Measurements from ENCODE around the gene FAM227B. TPM values are rescaled to one million over a fixed set of nuclear protein-coding genes. Genes with fewer than 3 reads are reported as not detected.

Gene FAM227B
- total and polyA plus RNA-seq, 10 donors, result 4.1 to 7.5 (median 5.2) TPM

DNA sequence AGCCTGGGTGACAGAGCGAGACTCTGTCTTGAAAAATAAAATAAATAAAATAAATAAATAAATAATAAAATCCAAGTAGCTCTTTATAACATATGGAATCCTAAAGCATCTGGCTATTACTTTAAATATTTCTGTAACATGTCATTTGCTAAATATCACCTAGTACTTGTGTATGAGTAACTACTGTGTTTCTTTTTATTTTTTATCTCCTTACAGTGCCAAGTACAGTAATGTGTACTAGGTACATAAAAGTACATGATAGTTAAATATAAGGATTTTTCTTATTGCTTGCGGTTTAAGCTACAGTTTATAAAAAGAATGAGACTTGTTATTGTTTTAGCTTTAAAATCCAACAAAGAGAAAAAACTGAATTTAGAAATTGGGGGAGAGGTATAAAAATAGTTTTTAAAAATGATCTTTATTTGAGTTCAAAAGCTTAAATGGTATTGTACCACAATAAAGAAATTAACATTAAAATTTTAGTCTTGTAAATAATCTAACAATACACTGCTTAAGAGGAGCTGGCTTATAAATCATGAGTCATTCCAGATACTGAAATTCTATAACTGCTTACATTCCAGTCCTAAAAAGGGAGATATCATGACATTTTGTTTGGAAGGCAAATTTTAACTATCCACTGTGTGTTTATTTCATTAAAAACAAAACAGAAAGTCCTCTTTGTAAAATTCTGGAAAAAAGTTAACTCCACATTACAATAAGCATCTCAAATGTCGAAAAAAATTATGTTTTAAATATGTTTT is 124.4 kb downstream of the FAM227B start:
- Histone ChIP-seq H3K36me3 (no peaks in the 10 kb centered on the region), H3K4me1 (no peaks in the 10 kb centered on the region)

GRCh38 chr15:49494842-49495241 is 125.8 kb downstream of the FAM227B start:
- WGBS, 5 donors, result 91 to 97% (median 93%) methylated on average over 1 of the region's 1 CpG
- intact Hi-C loops (cut with DNase I; ENCODE audit: low total_unique reads), result no loop called here
- DNase-seq, result no peak
- H3K4me1 ChIP-seq, result no peaks in the 10 kb centered on the region
- TF ChIP-seq, protein P1, sequence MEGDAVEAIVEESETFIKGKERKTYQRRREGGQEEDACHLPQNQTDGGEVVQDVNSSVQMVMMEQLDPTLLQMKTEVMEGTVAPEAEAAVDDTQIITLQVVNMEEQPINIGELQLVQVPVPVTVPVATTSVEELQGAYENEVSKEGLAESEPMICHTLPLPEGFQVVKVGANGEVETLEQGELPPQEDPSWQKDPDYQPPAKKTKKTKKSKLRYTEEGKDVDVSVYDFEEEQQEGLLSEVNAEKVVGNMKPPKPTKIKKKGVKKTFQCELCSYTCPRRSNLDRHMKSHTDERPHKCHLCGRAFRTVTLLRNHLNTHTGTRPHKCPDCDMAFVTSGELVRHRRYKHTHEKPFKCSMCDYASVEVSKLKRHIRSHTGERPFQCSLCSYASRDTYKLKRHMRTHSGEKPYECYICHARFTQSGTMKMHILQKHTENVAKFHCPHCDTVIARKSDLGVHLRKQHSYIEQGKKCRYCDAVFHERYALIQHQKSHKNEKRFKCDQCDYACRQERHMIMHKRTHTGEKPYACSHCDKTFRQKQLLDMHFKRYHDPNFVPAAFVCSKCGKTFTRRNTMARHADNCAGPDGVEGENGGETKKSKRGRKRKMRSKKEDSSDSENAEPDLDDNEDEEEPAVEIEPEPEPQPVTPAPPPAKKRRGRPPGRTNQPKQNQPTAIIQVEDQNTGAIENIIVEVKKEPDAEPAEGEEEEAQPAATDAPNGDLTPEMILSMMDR (IDR thresholded peaks at IDR 0.05 in 8 of 11, conservative IDR thresholded peaks at IDR 0.05 in 3 of 11), result no peak
- TF ChIP-seq POLR2AphosphoS5 (IDR thresholded peaks at IDR 0.05) (no peak), POLR2A (IDR thresholded peaks at IDR 0.05) (no peak)
- H3K27me3 ChIP-seq (replicated peaks in 1 of 7), result no peaks in the 10 kb centered on the region
- no peaks in the 10 kb centered on the region for H3K9me3 ChIP-seq
- H3K36me3 ChIP-seq, result no peaks in the 10 kb centered on the region
- H3K27ac ChIP-seq, result no peak overlapping the region
- H3K4me3 ChIP-seq, result no peak overlapping the region

More for the DNA sequence above, 124.4 kb downstream of the FAM227B start:
- no peaks in the 10 kb centered on the region for H3K27me3 ChIP-seq (replicated peaks in 1 of 7)
- no peak for DNase-seq
- H3K27ac ChIP-seq, result no peak overlapping the region
- intact Hi-C loops (cut with DNase I; ENCODE audit: low total_unique reads), result no loop called here
- H3K4me3 ChIP-seq, result no peak overlapping the region
- H3K9me3 ChIP-seq, result peaks cover 0 to 6% (median 0%) of the 10 kb centered on the region in 8 donors
- TF ChIP-seq, protein P1 (IDR thresholded peaks at IDR 0.05 in 8 of 11, conservative IDR thresholded peaks at IDR 0.05 in 3 of 11), result no peak
- TF ChIP-seq POLR2A (IDR thresholded peaks at IDR 0.05) (no peak), POLR2AphosphoS5 (IDR thresholded peaks at IDR 0.05) (no peak)
- WGBS, 5 donors, result 75 to 92% (median 80%) methylated on average over 3 of the region's 3 CpGs

GRCh38 chr15:49492830-49493229 is 127.8 kb downstream of the FAM227B start:
- TF ChIP-seq POLR2AphosphoS5 (IDR thresholded peaks at IDR 0.05) (no peak), POLR2A (IDR thresholded peaks at IDR 0.05) (no peak)
- TF ChIP-seq, protein P1 (IDR thresholded peaks at IDR 0.05 in 8 of 11, conservative IDR thresholded peaks at IDR 0.05 in 3 of 11), result no peak
- H3K27me3 ChIP-seq (replicated peaks in 1 of 7), result no peaks in the 10 kb centered on the region
- no peaks in the 10 kb centered on the region for H3K36me3 ChIP-seq
- 34 to 70% (median 48%) methylated on average over 1 of the region's 1 CpG for WGBS, 5 donors
- no peak overlapping the region for H3K4me3 ChIP-seq
- intact Hi-C loops (cut with DNase I; ENCODE audit: low total_unique reads), result no loop called here
- no peak for DNase-seq
- no peaks in the 10 kb centered on the region for H3K4me1 ChIP-seq
- H3K9me3 ChIP-seq, result no peaks in the 10 kb centered on the region
- H3K27ac ChIP-seq, result no peak overlapping the region

- TF ChIP-seq POLR2A (IDR thresholded peaks at IDR 0.05) (no peak), POLR2AphosphoS5 (IDR thresholded peaks at IDR 0.05) (no peak)
- TF ChIP-seq, protein P1 (IDR thresholded peaks at IDR 0.05 in 8 of 11, conservative IDR thresholded peaks at IDR 0.05 in 3 of 11), result no peak
- 89 to 93% (median 92%) methylated on average over 2 of the region's 2 CpGs for WGBS, 5 donors
- H3K27ac ChIP-seq, result no peak overlapping the region
- H3K9me3 ChIP-seq, result no peaks in the 10 kb centered on the region
- H3K27me3 ChIP-seq (replicated peaks in 1 of 7), result no peaks in the 10 kb centered on the region
- no peaks in the 10 kb centered on the region for H3K4me1 ChIP-seq
- DNase-seq, result no peak
- no peaks in the 10 kb centered on the region for H3K36me3 ChIP-seq
- H3K4me3 ChIP-seq, result no peak overlapping the region
- intact Hi-C loops (cut with DNase I; ENCODE audit: low total_unique reads), result no loop called here
These were observed 128.5 kb downstream of the FAM227B start for GRCh38 chr15:49492151-49492550.

Data from spleen (tissue), 11 donors.